CD8-positive, alpha-beta memory T cell (primary cell): Measurements from ENCODE around the gene HSDL1. TPM values are rescaled to one million over a fixed set of nuclear protein-coding genes. Genes with fewer than 3 reads are reported as not detected.
A peak's percentile ranks its signal among the peaks of the same experiment; 100 is the strongest.

Experiments used
- CTCF ChIA-PET: fragments of 350-600 bp; sonication (Branson Sonifier 250); formaldehyde crosslinking; loops from one replicate; lab custom pipeline; 2021; ENCODE audit warnings: antibody characterized with exemption; lab: Charles Lee
- POLR2A ChIA-PET: fragments of 350-600 bp; sonication (Branson Sonifier 250); formaldehyde crosslinking; loops from one replicate; lab custom pipeline; 2021; ENCODE audit warnings: antibody characterized with exemption; lab: Charles Lee
- DNase-seq, 5 donors: peaks; one replicate each; pipeline versions ENCODE4 v3.0.0 to v3.0.0-alpha.2; 2020 to 2022; ENCODE audit warnings: mixed read lengths in 1 of 5
- H3K27ac ChIP-seq: one replicate; pipeline ENCODE4 v1.7.0; 2013; ENCODE audit warnings: low read depth, mild to moderate bottlenecking, low read length, moderate library complexity
- H3K27me3 ChIP-seq: 2 replicates; pipeline ENCODE4 v1.7.0; 2013; ENCODE audit warnings: low read length, mild to moderate bottlenecking; ENCODE audit not compliant: insufficient read depth, poor library complexity, severe bottlenecking
- H3K36me3 ChIP-seq: 2 replicates; pipeline ENCODE4 v1.7.0; 2013; ENCODE audit warnings: mild to moderate bottlenecking, low read length, moderate library complexity; ENCODE audit not compliant: insufficient read depth
- H3K4me1 ChIP-seq: 2 replicates; pipeline ENCODE4 v1.7.0; 2013; ENCODE audit warnings: mild to moderate bottlenecking, low read length, moderate library complexity; ENCODE audit not compliant: insufficient read depth
- H3K4me3 ChIP-seq: 2 replicates; pipeline ENCODE4 v1.7.0; 2013; ENCODE audit warnings: mild to moderate bottlenecking, low read length
- H3K9me3 ChIP-seq: 2 replicates; pipeline ENCODE4 v1.7.0; 2013; ENCODE audit warnings: mild to moderate bottlenecking, low read length
- H3K27ac Mint-ChIP-seq, 8 donors: one replicate each; pipeline ENCODE4 v1.8.0; 2020 to 2021; ENCODE audit warnings: mixed read lengths in 8 of 8, mild to moderate bottlenecking in 6 of 8, inconsistent platforms in 3 of 8, moderate library complexity in 3 of 8
- H3K27me3 Mint-ChIP-seq, 2 donors: one replicate each; pipeline ENCODE4 v1.8.0; 2020 to 2021; ENCODE audit warnings: mixed read lengths in 2 of 2, mild to moderate bottlenecking in 1 of 2, moderate library complexity in 1 of 2
- H3K36me3 Mint-ChIP-seq, 3 donors: one replicate each; pipeline ENCODE4 v1.8.0; 2020 to 2021; ENCODE audit warnings: mixed read lengths in 3 of 3, inconsistent platforms in 1 of 3, mild to moderate bottlenecking in 1 of 3
- H3K4me1 Mint-ChIP-seq, 3 donors: one replicate each; pipeline ENCODE4 v1.8.0; 2020 to 2021; ENCODE audit warnings: mixed read lengths in 3 of 3, inconsistent platforms in 1 of 3, mild to moderate bottlenecking in 1 of 3
- H3K4me3 Mint-ChIP-seq, 7 donors: one replicate each; pipeline ENCODE4 v1.8.0; 2020 to 2021; ENCODE audit warnings: mixed read lengths in 7 of 7, mild to moderate bottlenecking in 6 of 7, moderate library complexity in 4 of 7, inconsistent platforms in 2 of 7
- H3K9me3 Mint-ChIP-seq, 5 donors: one replicate each; pipeline ENCODE4 v1.8.0; 2020 to 2022; ENCODE audit warnings: mixed read lengths in 5 of 5, mild to moderate bottlenecking in 3 of 5, moderate library complexity in 2 of 5, inconsistent platforms in 1 of 5
- polyA plus RNA-seq: library from polyadenylated mRNA; unstranded; fragments of 300-500 nt; fragmentation: Illumina TruSeq; gene quantifications from one replicate; pipeline ENCODE4 v1.2.3, GENCODE V29; 2021
- total RNA-seq, 2 experiments: library from RNA; stranded (reverse); gene quantifications; one replicate each; pipeline ENCODE4 v1.2.3, GENCODE V29; 2021

Gene HSDL1
- total and polyA plus RNA-seq, 3 experiments from 2014 or later = 7.0 to 15.2 (median 13.5) TPM

- no peaks in the 10 kb centered on the region for H3K36me3 Mint-ChIP-seq
- Histone ChIP-seq H3K9me3 (no peaks in the 10 kb centered on the region), H3K36me3 (no peaks in the 10 kb centered on the region), H3K27ac (no peak overlapping the region), H3K4me3 (no peak overlapping the region), H3K27me3 (peaks cover 4% of the 10 kb centered on the region), H3K4me1 (no peaks in the 10 kb centered on the region)
- H3K27ac Mint-ChIP-seq = no peak overlapping the region
- ChIA-PET POLR2A (no interaction called here), CTCF (no interaction called here)
- H3K4me3 Mint-ChIP-seq = no peak overlapping the region
- peaks cover 9 to 49% of the 10 kb centered on the region in 2 donors for H3K27me3 Mint-ChIP-seq
- H3K9me3 Mint-ChIP-seq = no peaks in the 10 kb centered on the region
- no peak for DNase-seq
- no peaks in the 10 kb centered on the region for H3K4me1 Mint-ChIP-seq
These were observed 10.2 kb upstream of the HSDL1 start for GRCh38 chr16:84155226-84155625.

DNA sequence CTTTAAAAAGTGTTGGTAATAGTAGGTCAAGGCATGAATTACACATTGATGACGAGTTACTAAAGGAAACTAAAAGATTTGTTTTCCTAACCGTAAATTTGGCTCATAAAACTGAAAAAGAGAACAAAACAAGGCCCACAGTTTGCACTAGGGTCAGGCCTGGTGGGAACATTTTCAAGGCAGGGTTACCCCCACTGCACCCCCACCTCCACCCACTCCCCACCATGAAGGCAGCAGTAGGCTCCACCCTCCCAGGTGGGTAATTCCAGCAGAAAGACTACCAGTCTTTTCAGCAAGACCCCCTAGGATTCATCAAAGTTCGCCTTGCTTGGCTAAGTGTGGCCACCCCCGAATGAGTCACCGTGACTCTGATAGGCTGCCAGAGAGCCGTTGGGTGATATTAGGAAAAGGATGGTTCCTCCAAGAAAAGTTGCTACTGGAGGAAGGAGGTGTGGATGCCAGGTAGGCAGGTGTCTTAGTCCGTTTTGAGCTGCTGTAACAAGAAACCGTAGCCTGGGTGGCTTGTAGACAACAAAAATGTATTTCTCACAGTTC is 8.8 kb upstream of the HSDL1 start:
- H3K36me3 Mint-ChIP-seq = no peaks in the 10 kb centered on the region
- no peaks in the 10 kb centered on the region for H3K4me1 Mint-ChIP-seq

GRCh38 chr16:84150926-84151325 is 5.9 kb upstream of the HSDL1 start:
- no peak for DNase-seq
- no peaks in the 10 kb centered on the region for H3K36me3 Mint-ChIP-seq

More for the DNA sequence above, 8.8 kb upstream of the HSDL1 start:
- no peak overlapping the region for H3K4me3 ChIP-seq
- Mint-ChIP-seq H3K27me3 (peaks cover 5 to 46% of the 10 kb centered on the region in 2 donors), H3K9me3 (no peaks in the 10 kb centered on the region), H3K27ac (no peak overlapping the region), H3K4me3 (no peak overlapping the region)
- ChIA-PET POLR2A (no interaction called here), CTCF (no interaction called here)
- no peak overlapping the region for H3K27ac ChIP-seq
- no peaks in the 10 kb centered on the region for H3K4me1 ChIP-seq
- H3K9me3 ChIP-seq = no peaks in the 10 kb centered on the region
- no peaks in the 10 kb centered on the region for H3K36me3 ChIP-seq
- H3K27me3 ChIP-seq = peaks cover 4% of the 10 kb centered on the region
- no peak for DNase-seq

DNA sequence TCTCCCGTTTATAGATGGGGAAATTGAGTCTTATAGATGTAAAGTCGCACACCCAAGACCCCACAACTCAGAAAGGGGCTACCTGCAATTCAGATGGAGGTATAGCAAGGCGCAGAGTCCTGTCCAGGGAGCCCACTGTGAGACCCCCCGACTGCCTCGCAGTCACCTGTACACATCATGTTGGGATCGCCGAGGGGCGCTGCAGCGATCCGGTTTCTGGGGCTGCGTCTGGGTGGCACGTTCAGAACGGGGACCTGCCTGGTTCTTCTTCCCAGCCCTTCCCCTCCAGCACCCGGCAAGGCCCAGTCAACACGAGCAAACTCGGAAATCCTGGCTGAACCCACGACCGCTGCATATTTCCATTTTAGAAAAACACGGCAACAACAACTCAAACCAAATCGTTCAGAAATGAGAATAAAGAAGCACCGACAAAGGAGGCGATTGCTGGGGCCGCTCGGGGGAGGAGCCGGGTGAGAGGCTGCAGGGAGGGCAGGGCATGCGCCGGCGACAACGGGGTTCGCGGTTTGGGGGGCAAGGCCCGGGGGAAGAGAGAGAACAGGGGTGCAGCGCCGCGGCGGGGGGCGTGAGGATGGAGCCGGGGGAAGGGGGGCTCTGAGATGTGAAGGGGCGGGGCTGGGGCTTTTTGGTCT is 643 bp downstream of the HSDL1 start:
- Histone ChIP-seq H3K27ac (peak overlapping the region; percentile 70), H3K4me1 (peaks cover 15% of the 10 kb centered on the region), H3K27me3 (peaks cover 5% of the 10 kb centered on the region), H3K36me3 (no peaks in the 10 kb centered on the region), H3K9me3 (no peaks in the 10 kb centered on the region), H3K4me3 (peak overlapping the region; percentile 77)
- Mint-ChIP-seq H3K36me3 (peaks cover 0 to 5% (median 0%) of the 10 kb centered on the region in 3 donors), H3K4me1 (peaks cover 16 to 30% (median 26%) of the 10 kb centered on the region in 3 donors), H3K4me3 (peak overlapping the region; percentile 90 to 98 (median 95)), H3K27me3 (peaks cover 0 to 9% of the 10 kb centered on the region in 2 donors), H3K27ac (peak overlapping the region; percentile 84 to 97 (median 90)), H3K9me3 (no peaks in the 10 kb centered on the region)
- CTCF ChIA-PET = interaction anchor here (1.1 kb wide), 1 partner anchor 28 kb away, joined by 6 read pairs; the partner anchor contains the start of gene MBTPS1
- POLR2A ChIA-PET = interaction anchor here (0.6 to 2.8 kb wide), 2 partner anchors 28 to 315 kb away, joined by 3 to 24 read pairs; partner anchors contain the start of gene MBTPS1
- peak; percentile 37 to 66 (median 44) for DNase-seq

More at GRCh38 chr16:84150926-84151325, 5.9 kb upstream of the HSDL1 start:
- H3K9me3 Mint-ChIP-seq = no peaks in the 10 kb centered on the region
- H3K27ac Mint-ChIP-seq = no peak overlapping the region
- peaks cover 0 to 38% of the 10 kb centered on the region in 2 donors for H3K27me3 Mint-ChIP-seq
- H3K4me3 ChIP-seq = no peak overlapping the region
- H3K4me1 Mint-ChIP-seq = no peaks in the 10 kb centered on the region
- H3K27ac ChIP-seq = no peak overlapping the region
- ChIA-PET POLR2A (no interaction called here), CTCF (interaction anchor here (1.5 kb wide), 1 partner anchor 36 kb away, joined by 5 read pairs; the partner anchor contains the start of gene TAF1C)
- no peaks in the 10 kb centered on the region for H3K4me1 ChIP-seq
- H3K36me3 ChIP-seq = no peaks in the 10 kb centered on the region
- peaks cover 5% of the 10 kb centered on the region for H3K27me3 ChIP-seq
- no peak overlapping the region for H3K4me3 Mint-ChIP-seq
- H3K9me3 ChIP-seq = no peaks in the 10 kb centered on the region

GRCh38 chr16:84143784-84144199 is 1.2 kb downstream of the HSDL1 start:
- peak overlapping the region; percentile 77 for H3K4me3 ChIP-seq
- peaks cover 22 to 35% (median 32%) of the 10 kb centered on the region in 3 donors for H3K4me1 Mint-ChIP-seq
- CTCF ChIA-PET = no interaction called here
- peaks cover 0 to 5% (median 0%) of the 10 kb centered on the region in 3 donors for H3K36me3 Mint-ChIP-seq
- POLR2A ChIA-PET = interaction anchor here (2.8 kb wide), 1 partner anchor 27 kb away, joined by 24 read pairs; the partner anchor contains the start of gene MBTPS1
- peaks cover 5% of the 10 kb centered on the region for H3K27me3 ChIP-seq
- H3K4me3 Mint-ChIP-seq = peak overlapping the region; percentile 90 to 98 (median 95)
- no peak for DNase-seq
- peaks cover 17% of the 10 kb centered on the region for H3K4me1 ChIP-seq
- H3K9me3 ChIP-seq = no peaks in the 10 kb centered on the region
- peaks cover 0 to 5% of the 10 kb centered on the region in 2 donors for H3K27me3 Mint-ChIP-seq
- no peaks in the 10 kb centered on the region for H3K9me3 Mint-ChIP-seq
- H3K36me3 ChIP-seq = no peaks in the 10 kb centered on the region
- peak overlapping the region; percentile 54 to 95 (median 89) for H3K27ac Mint-ChIP-seq
- no peak overlapping the region for H3K27ac ChIP-seq

GRCh38 chr16:84143081-84143480 is 1.9 kb downstream of the HSDL1 start:
- Histone ChIP-seq H3K36me3 (no peaks in the 10 kb centered on the region), H3K27ac (no peak overlapping the region), H3K27me3 (peaks cover 5% of the 10 kb centered on the region), H3K4me3 (no peak overlapping the region), H3K4me1 (peaks cover 20% of the 10 kb centered on the region), H3K9me3 (no peaks in the 10 kb centered on the region)
- Mint-ChIP-seq H3K4me1 (peaks cover 25 to 42% (median 38%) of the 10 kb centered on the region in 3 donors), H3K4me3 (peak overlapping the region; percentile 4 to 98 (median 85)), H3K27me3 (peaks cover 0 to 4% of the 10 kb centered on the region in 2 donors), H3K36me3 (peaks cover 0 to 5% (median 0%) of the 10 kb centered on the region in 3 donors), H3K9me3 (no peaks in the 10 kb centered on the region), H3K27ac (peak overlapping the region in 3 of 8 donors; percentile 14 to 75 (median 38))
- no peak for DNase-seq
- ChIA-PET POLR2A (interaction anchor here (2.8 kb wide), 1 partner anchor 27 kb away, joined by 24 read pairs; the partner anchor contains the start of gene MBTPS1), CTCF (no interaction called here)

- H3K4me3 Mint-ChIP-seq = peak overlapping the region in 1 of 7 donors; percentile 20
- H3K4me1 Mint-ChIP-seq = peaks cover 27 to 48% (median 47%) of the 10 kb centered on the region in 3 donors
- CTCF ChIA-PET = interaction anchor here (1.2 kb wide), 1 partner anchor 46 kb away, joined by 3 read pairs; the partner anchor contains the start of gene TAF1C
- no peaks in the 10 kb centered on the region for H3K36me3 ChIP-seq
- peak in 1 of 5 donors; percentile 23 for DNase-seq
- no peaks in the 10 kb centered on the region for H3K9me3 Mint-ChIP-seq
- no peak overlapping the region for H3K27ac Mint-ChIP-seq
- no peaks in the 10 kb centered on the region for H3K27me3 Mint-ChIP-seq
- no peaks in the 10 kb centered on the region for H3K9me3 ChIP-seq
- POLR2A ChIA-PET = no interaction called here
- H3K27me3 ChIP-seq = no peaks in the 10 kb centered on the region
- H3K4me3 ChIP-seq = no peak overlapping the region
- peaks cover 23% of the 10 kb centered on the region for H3K4me1 ChIP-seq
- peaks cover 0 to 5% (median 0%) of the 10 kb centered on the region in 3 donors for H3K36me3 Mint-ChIP-seq
- no peak overlapping the region for H3K27ac ChIP-seq
These were observed 3.8 kb downstream of the HSDL1 start for GRCh38 chr16:84141143-84141670.
